Stromal cell of bone marrow (primary cell): ENCODE measurements around the gene OSBPL3.

Experiments
- DNase-seq: peaks from one replicate; pipeline ENCODE4 v3.0.0-alpha.2; 2012; ENCODE audit warnings: low read depth

Gene OSBPL3

DNA sequence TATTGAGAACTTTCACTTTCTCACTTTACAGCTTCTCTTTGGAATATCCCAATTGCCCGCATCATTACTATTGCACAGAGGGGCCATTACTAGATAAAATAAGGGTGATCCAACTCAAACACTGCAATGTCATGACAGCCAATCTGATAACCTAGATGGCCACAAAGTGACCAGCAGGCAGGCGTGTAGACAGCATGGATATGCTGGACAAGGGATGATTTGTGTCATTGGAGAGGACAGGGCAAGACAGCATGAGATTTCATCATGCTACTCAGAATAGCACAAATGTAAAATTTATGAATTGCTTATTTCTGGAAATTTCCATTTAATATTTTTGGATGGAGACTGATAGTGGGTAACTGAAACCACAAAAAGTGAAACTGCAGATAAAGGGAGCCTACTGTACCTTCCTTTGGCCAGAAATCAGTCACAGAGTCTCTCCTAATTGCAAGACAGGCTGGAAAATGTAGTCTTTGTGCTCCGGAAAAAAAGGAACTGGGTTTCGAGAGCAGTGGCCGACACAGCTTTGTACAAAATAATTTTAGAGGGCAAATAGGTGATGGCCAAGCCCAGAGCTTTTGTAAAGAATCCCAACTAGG is 216.6 kb downstream of the OSBPL3 start:
- no peak for DNase-seq

GRCh38 chr7:24762771-24763170 is 217.2 kb downstream of the OSBPL3 start:
- no peak for DNase-seq

DNA sequence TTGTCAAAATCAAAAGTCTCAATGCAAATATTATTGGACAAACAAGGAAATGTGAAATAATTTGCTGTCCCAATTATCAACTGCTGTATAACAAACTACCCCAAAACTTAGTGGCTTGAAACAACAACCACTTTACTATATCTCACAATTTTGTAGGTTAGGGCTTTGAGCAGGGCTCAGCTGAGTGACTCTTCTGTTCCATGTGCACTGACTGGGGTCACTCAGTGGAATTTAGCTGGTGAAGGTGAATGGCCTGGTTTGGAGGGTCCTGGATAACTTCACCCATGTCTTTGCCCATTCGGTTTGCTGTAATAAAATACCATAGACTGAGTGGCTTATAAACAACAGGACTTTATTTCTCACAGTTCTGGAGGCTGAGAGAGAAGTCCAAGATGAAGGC is 219.0 kb downstream of the OSBPL3 start:
- DNase-seq, result no peak

DNA sequence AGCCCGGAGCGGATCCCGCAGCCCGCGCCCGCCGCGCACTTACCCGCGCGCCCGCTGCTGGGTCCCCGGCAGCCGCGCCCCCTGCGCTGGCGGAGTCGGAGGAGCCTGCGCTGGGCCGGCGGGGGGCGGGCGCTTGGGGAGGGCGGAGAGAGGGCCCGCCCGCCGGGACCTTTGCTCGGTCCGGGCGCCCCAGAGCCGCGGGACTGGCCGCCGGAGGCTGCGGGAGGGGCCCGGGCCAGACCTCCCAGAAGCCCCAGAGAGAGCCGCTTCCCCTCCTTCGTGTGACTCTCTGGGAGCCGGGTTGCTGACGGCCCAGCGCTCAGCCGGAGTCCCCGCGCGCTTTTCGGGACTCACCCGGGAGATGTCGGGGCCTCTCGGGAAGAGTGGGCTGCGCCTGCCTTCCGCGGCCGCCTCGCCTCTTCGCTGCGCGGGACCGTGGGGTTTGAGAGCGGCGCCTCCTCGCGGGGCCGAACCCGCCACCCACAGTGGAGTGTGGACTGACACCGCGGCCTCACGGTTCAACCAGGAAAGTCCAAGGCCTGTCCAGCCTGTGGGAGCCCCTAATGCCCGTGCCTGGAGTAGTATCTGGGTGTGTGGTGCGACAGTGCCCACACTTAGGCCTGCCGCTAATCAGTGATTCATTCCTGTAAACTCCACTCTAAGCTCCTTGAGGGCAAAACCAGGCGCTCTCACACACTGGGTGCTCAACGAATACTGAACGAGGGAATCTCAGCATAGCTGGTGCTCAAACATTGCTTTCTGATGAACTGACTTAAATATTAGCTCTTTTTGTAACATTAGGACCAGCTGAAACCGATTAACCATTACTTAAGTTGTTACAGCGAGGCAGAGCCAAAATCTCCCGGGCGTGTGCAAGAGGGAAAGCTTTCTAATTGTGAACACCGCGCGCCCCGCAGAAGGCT is 222.4 kb downstream of the OSBPL3 start, which contains the start of gene GSDME:
TSS of gene GSDME (minus strand) at position 112 of the 923 bp plus-strand sequence. CDS start 7,690 bp downstream, outside the sequence.
- DNase-seq, result peak; percentile 45

DNA sequence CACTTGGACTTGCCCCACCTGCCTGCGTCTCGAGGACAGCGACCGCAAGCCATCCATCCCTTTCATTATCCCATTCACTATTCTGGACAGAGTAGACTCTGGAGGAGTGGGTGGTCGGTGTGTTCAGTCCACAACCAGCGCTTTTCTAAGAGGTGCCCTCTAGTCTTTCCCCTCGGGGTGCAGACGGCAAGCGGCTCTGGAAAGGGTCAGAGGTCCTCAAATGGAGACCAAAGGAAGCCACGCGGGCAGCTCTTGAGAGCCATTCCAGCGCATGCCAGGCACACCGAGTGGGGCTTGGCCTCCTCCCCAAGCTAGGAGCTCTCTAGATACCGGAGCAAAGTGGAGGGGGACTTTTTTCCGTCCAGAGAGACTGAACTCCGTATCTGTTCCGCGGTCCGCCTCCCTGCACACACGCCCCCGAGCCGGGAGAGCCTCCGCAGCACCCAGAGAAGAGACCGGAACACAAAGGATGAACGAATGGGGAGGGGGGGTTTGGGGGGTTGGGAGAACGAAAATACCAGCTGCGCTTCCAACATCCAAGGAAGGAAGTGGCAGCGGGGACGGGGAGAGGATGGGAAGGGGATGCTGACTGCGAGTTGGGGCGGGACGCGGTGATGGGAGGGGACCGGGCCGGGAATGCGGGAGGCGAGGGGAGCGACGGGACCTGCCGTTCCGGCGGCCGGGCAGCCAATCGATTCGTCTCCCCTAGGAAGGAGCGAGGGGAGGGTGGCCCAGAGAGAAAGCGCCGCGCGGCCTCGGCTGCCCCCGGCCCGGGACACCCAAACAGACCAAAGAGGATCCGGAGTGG is 223.2 kb downstream of the OSBPL3 start:
- no peak for DNase-seq

DNA sequence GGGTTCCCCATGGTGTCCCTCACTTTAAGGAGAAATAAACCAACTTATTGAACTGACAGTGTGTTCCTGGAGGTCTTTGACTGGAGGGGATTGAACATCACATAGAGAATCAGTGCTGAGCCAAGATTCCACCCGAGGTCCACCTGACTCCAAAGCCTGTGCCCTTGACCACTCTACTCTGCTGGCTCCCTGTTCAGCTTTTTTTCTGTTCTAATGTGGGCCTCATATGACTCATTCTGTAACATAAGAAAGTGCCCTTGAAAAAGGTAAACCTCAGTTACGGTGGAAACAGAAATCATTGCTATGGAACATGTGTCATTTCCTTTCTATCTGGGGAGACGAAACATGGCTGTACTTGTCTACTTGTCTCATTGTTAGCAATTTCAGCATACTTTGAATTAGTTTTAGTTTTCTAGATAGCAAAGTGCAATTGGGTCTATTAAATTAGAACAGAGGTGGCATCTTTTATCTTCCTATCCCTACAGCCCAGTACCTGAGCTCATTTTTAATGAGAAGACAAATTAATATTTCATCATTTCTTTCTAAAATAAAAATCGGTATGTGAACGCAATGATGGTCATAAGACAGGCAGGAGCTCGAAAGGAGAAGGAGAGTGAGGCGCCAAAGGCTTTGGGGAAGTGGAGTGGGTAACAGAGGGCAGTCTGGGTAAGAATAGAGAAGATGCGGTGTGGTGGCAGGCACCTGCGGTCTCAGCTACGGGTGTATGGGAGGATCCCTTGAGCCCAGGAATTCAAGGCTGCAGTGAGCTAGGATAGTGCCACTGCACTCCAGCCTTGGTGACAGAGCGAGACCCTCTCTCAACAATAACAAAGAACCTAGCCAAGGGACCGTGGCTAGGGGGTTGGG is 224.2 kb downstream of the OSBPL3 start:
- DNase-seq, result no peak

- DNase-seq, result no peak
These were observed 225.0 kb downstream of the OSBPL3 start for GRCh38 chr7:24754906-24755506.

- no peak for DNase-seq
These were observed 227.7 kb downstream of the OSBPL3 start for GRCh38 chr7:24752073-24752800.

GRCh38 chr7:24751484-24751883 is 228.5 kb downstream of the OSBPL3 start:
- DNase-seq, result no peak

- DNase-seq, result no peak
These were observed 229.4 kb downstream of the OSBPL3 start for GRCh38 chr7:24750441-24751055.

- no peak for DNase-seq
These were observed 231.5 kb downstream of the OSBPL3 start for GRCh38 chr7:24748521-24748920.
